Heart right ventricle (tissue), 16 donors: ENCODE measurements around the gene CHD1. TPM values are rescaled to one million over a fixed set of nuclear protein-coding genes. Genes with fewer than 3 reads are reported as not detected.

Experiments used
- ATAC-seq, 8 donors: fragments of 200-7000 bp; cut with Tn5 transposase; one replicate each; pipeline ENCODE4 v1.9.1; 2020; ENCODE audit warnings: mild to moderate bottlenecking in 8 of 8, moderate library complexity in 8 of 8, moderate number of reproducible peaks in 1 of 8
- DNase-seq, 2 donors: peaks; one replicate each; pipeline ENCODE4 v3.0.0-alpha.2; 2020
- H3K27ac ChIP-seq, 10 donors: fragments of 200-600 bp; sonication (generic) in 2 of 10; one replicate each; pipeline versions ENCODE4 v1.5.0 to v1.8.0; 2020 to 2022; ENCODE audit warnings: mild to moderate bottlenecking in 3 of 10
- H3K27me3 ChIP-seq, 7 donors: fragments of 200-600 bp; one replicate each; pipeline ENCODE4 v1.8.0; 2021 to 2022; ENCODE audit warnings: mild to moderate bottlenecking in 2 of 7
- H3K36me3 ChIP-seq, 9 donors: fragments of 200-600 bp; sonication (generic) in 1 of 9; one replicate each; pipeline versions ENCODE4 v1.5.0 to v1.8.0; 2020 to 2022; ENCODE audit warnings: mild to moderate bottlenecking in 2 of 9
- H3K4me1 ChIP-seq, 9 donors: fragments of 200-600 bp; sonication (generic) in 1 of 9; one replicate each; pipeline versions ENCODE4 v1.5.0 to v1.8.0; 2020 to 2022; ENCODE audit warnings: mild to moderate bottlenecking in 4 of 9
- H3K4me3 ChIP-seq, 10 donors: fragments of 200-600 bp; sonication (generic) in 2 of 10; one replicate each; pipeline versions ENCODE4 v1.5.0 to v1.8.0; 2020 to 2022; ENCODE audit warnings: mild to moderate bottlenecking in 7 of 10, moderate library complexity in 2 of 10
- H3K9me3 ChIP-seq, 11 donors: fragments of 200-600 bp in 10 of 11; sonication (generic) in 2 of 11; one replicate each; pipeline versions ENCODE4 v1.5.0 to v1.8.0; 2013 to 2022; ENCODE audit warnings: mild to moderate bottlenecking in 2 of 11, control low read depth in 1 of 11, moderate library complexity in 1 of 11
- CTCF ChIP-seq, 9 donors: fragments of 200-600 bp; sonication (generic) in 2 of 9; IDR thresholded peaks; one replicate each; pipeline versions ENCODE4 v1.5.0 to v1.8.0; 2021 to 2022; ENCODE audit warnings: antibody characterized with exemption in 9 of 9, mild to moderate bottlenecking in 5 of 9, moderate library complexity in 1 of 9
- WGBS, 2 donors: extraction: QIAGEN DNeasy Blood & Tissue Kit; methylation state at CpG; one replicate each; pipeline ENCODE4 v1.1.7; 2013; ENCODE audit warnings: inconsistent platforms in 1 of 2; 5-methylcytosine and 5-hydroxymethylcytosine counted together
- intact Hi-C, 10 donors: fragments of 100-400 bp; cut with DNase I; formaldehyde crosslinking; loops; one replicate each; pipeline versions ENCODE4 v1.11.1 to v1.14.2; 2022
- polyA plus RNA-seq, 2 donors: library from polyadenylated mRNA; stranded (reverse); fragments of 200-250 nt; gene quantifications; one replicate each; pipeline ENCODE4 v1.2.3, GENCODE V29; 2013
- total RNA-seq, 10 donors: library from RNA; stranded (reverse); fragmentation: NEBNext Ultra II Directional in 3 of 10; extraction: Animal tissue kit (Norgen Biotek cat#: 25700) in 3 of 10; gene quantifications; one replicate each; pipeline versions ENCODE4 v1.2.1 to v1.2.4, GENCODE V29; 2021 to 2023
- donor health status: Arrhythmogenic right ventricular cardiomyopathy.
- donor health status: ischemic (EF 13 %, LVEDD 7.1; RV severe dilation, severe dysfunction).
- donor health status: healthy with polysubstance abuse.
- donor health status: DM: no; HTN: yes; CAD: no.
- donor health status: DM: no; HTN: no; CAD: no.
- donor health status: ischemic (EF 25% LVEDD 6.9; RV normal size, moderate dysfunction).
- donor health status: ischemic (EF 25% LVEDD 5.7; RV mildly dilated, moderate dysfunction).
- donor health status: healthy.
- donor health status: DM: yes; HTN: yes; CAD: no.
- donor health status: Ischemic cardiomyopathy.
- donor health status: ischemic (EF 35%, LVEDD 5.7; RV mildly dilated, moderate dysfunction).
- donor health status: nonischemic (EF 11% LVEDD 7.7; RV severe dilation, severe dysfunction).
- donor health status: DM: yes; HTN: yes; CAD: no.
- donor health status: PGD.
- donor health status: ischemic (EF 29% LVEDD 5.4; RV normal size, mild dysfunction).
- donor health status: nonischemic (EF 23%, LVEDD 6.1; RV moderate dilation, normal function).

CHD1 gene
- total and polyA plus RNA-seq, 12 donors, result 6.5 to 20.4 (median 15.1) TPM

- ATAC-seq, result no peak
- WGBS, 2 donors, result 79 to 88% methylated on average over 2 of the region's 2 CpGs
- intact Hi-C loops, result no loop called here
- Histone ChIP-seq H3K36me3 (no peaks in the 10 kb centered on the region), H3K4me3 (no peak overlapping the region), H3K27ac (no peak overlapping the region), H3K9me3 (no peaks in the 10 kb centered on the region), H3K4me1 (no peaks in the 10 kb centered on the region), H3K27me3 (no peaks in the 10 kb centered on the region)
- DNase-seq, result no peak
- no peak for TF ChIP-seq CTCF (IDR thresholded peaks at IDR 0.05)
Measured at GRCh38 chr5:98975223-98975622, 46.4 kb upstream of the CHD1 start.

GRCh38 chr5:98969400-98969799, 40.6 kb upstream of the CHD1 start:
- no peak for TF ChIP-seq CTCF (IDR thresholded peaks at IDR 0.05)
- no peak for DNase-seq
- Histone ChIP-seq H3K4me3 (no peak overlapping the region), H3K4me1 (no peaks in the 10 kb centered on the region), H3K27ac (no peak overlapping the region), H3K36me3 (no peaks in the 10 kb centered on the region), H3K27me3 (no peaks in the 10 kb centered on the region), H3K9me3 (peaks cover 0 to 21% (median 0%) of the 10 kb centered on the region in 11 donors)
- intact Hi-C loops, result no loop called here
- 90% methylated on average over 4 of the region's 4 CpGs for WGBS, 2 donors
- no peak for ATAC-seq

GRCh38 chr5:98968056-98968564, 39.3 kb upstream of the CHD1 start:
- Histone ChIP-seq H3K27ac (no peak overlapping the region), H3K36me3 (no peaks in the 10 kb centered on the region), H3K4me1 (no peaks in the 10 kb centered on the region), H3K9me3 (peaks cover 0 to 21% (median 0%) of the 10 kb centered on the region in 11 donors), H3K4me3 (no peak overlapping the region), H3K27me3 (no peaks in the 10 kb centered on the region)
- ATAC-seq (no peak), DNase-seq (no peak)
- intact Hi-C loops, result no loop called here
- WGBS, 2 donors, result 83 to 85% methylated on average over 4 of the region's 4 CpGs
- TF ChIP-seq CTCF (IDR thresholded peaks at IDR 0.05), result no peak

- TF ChIP-seq CTCF (IDR thresholded peaks at IDR 0.05), result no peak
- intact Hi-C loops, result no loop called here
- ATAC-seq (no peak), DNase-seq (no peak)
- no peaks in the 10 kb centered on the region for H3K27me3 ChIP-seq
- peaks cover 0 to 21% (median 0%) of the 10 kb centered on the region in 11 donors for H3K9me3 ChIP-seq
- 94 to 98% methylated on average over 4 of the region's 4 CpGs for whole genome bisulfite sequencing, 2 donors
- no peak overlapping the region for H3K27ac ChIP-seq
- no peaks in the 10 kb centered on the region for H3K4me1 ChIP-seq
- H3K36me3 ChIP-seq, result no peaks in the 10 kb centered on the region
- H3K4me3 ChIP-seq, result no peak overlapping the region
Measured at GRCh38 chr5:98965226-98965625, 36.4 kb upstream of the CHD1 start.
